ENCODE measurements around the gene CEP44. TPM values are rescaled to one million over a fixed set of nuclear protein-coding genes. Genes with fewer than 3 reads are reported as not detected.
"Not testable (repeated sequence)": the region's sequence is repeated elsewhere in the genome, so short reads cannot be mapped to it uniquely, and the experiment has no call there.

The CEP44 gene
- total RNA-seq, 4 donors from 2014 or later, result 5.9 to 43.4 (median 22.2) TPM

GRCh38 chr4:174378951-174379350 is 95.2 kb downstream of the CEP44 start:
- no peak for DNase-seq
- no peaks in the 10 kb centered on the region for H3K9me3 ChIP-seq
- H3K36me3 ChIP-seq, result no peaks in the 10 kb centered on the region
- intact Hi-C loops (cut with DNase I; ENCODE audit: low total_unique reads), result no loop called here
- H3K4me3 ChIP-seq, result no peak overlapping the region
- no peak overlapping the region for H3K27ac ChIP-seq
- no peaks in the 10 kb centered on the region for H3K27me3 ChIP-seq
- no peaks in the 10 kb centered on the region for H3K4me1 ChIP-seq
- TF ChIP-seq POLR2A (IDR thresholded peaks at IDR 0.05) (no peak), CTCF (IDR thresholded peaks at IDR 0.05) (no peak)

- H3K36me3 ChIP-seq; H3K27me3 ChIP-seq; H3K27ac ChIP-seq; H3K9me3 ChIP-seq; intact Hi-C loops (cut with DNase I; ENCODE audit: low total_unique reads); DNase-seq; H3K4me1 ChIP-seq; H3K4me3 ChIP-seq: not testable (repeated sequence)
Measured at GRCh38 chr4:174380206-174380605, 96.5 kb downstream of the CEP44 start.

- Histone ChIP-seq H3K9me3 (no peaks in the 10 kb centered on the region), H3K27ac (no peak overlapping the region), H3K4me1 (no peaks in the 10 kb centered on the region), H3K27me3 (no peaks in the 10 kb centered on the region), H3K36me3 (no peaks in the 10 kb centered on the region), H3K4me3 (no peak overlapping the region)
- intact Hi-C loops (cut with DNase I; ENCODE audit: low total_unique reads), result no loop called here
- TF ChIP-seq CTCF (IDR thresholded peaks at IDR 0.05) (no peak), POLR2A (IDR thresholded peaks at IDR 0.05) (no peak)
- DNase-seq, result no peak
Measured at GRCh38 chr4:174380699-174381439, 97.2 kb downstream of the CEP44 start.

- no peaks in the 10 kb centered on the region for H3K36me3 ChIP-seq
- H3K27ac ChIP-seq, result no peak overlapping the region
- TF ChIP-seq CTCF (IDR thresholded peaks at IDR 0.05), result no peak
- no peak for TF ChIP-seq POLR2A (IDR thresholded peaks at IDR 0.05)
- no peaks in the 10 kb centered on the region for H3K4me1 ChIP-seq
- no peaks in the 10 kb centered on the region for H3K9me3 ChIP-seq
- intact Hi-C loops (cut with DNase I; ENCODE audit: low total_unique reads), result no loop called here
- DNase-seq, result no peak
- H3K27me3 ChIP-seq, result no peaks in the 10 kb centered on the region
- no peak overlapping the region for H3K4me3 ChIP-seq
Measured at GRCh38 chr4:174381440-174381800, 97.7 kb downstream of the CEP44 start.

Other genes with a start within 250 kb of the CEP44 start
- gene FBXO8, start 244 bp upstream of the CEP44 start, total RNA-seq, result 10 to 100 TPM; 14.3 to 61.9 (median 37.2) TPM
- 100 to 1,000 TPM in 2 of 4 donors, 10 to 100 TPM in 2; 47.4 to 190 (median 125) TPM for gene HPGD, start 238.6 kb downstream of the CEP44 start, total RNA-seq

All from uterus (tissue), 4 donors.